ENCODE data around the gene ZDHHC8. TPM values are rescaled to one million over a fixed set of nuclear protein-coding genes. Genes with fewer than 3 reads are reported as not detected.
"Not testable (repeated sequence)": the region's sequence is repeated elsewhere in the genome, so short reads cannot be mapped to it uniquely, and the experiment has no call there.

The ZDHHC8 gene
- total RNA-seq, 2 donors from 2014 or later: 48.3 to 48.9 TPM

- DNase-seq: no peak
Measured at GRCh38 chr22:20149257-20150250, 17.9 kb downstream of the ZDHHC8 start.

GRCh38 chr22:20150381-20151275 lies 19.0 kb downstream of the ZDHHC8 start, which contains the start of gene CCDC188:
Gene CCDC188, minus strand, starts transcription at chr22:20151055. Its CDS starts 69 bp downstream, at chr22:20150986.
- no peak for DNase-seq
- intact Hi-C loops (cut with DNase I): no loop called here
- no peak for ATAC-seq

More at GRCh38 chr22:20149257-20150250, 17.9 kb downstream of the ZDHHC8 start:
- intact Hi-C loops (cut with DNase I): no loop called here
- no peak for ATAC-seq

- DNase-seq (no peak), ATAC-seq (no peak)
- intact Hi-C loops (cut with DNase I): no loop called here
Measured at GRCh38 chr22:20151276-20151588, 19.6 kb downstream of the ZDHHC8 start.

- DNase-seq (no peak), ATAC-seq (no peak)
- intact Hi-C loops (cut with DNase I): no loop called here
Measured at GRCh38 chr22:20152464-20152890, 20.9 kb downstream of the ZDHHC8 start.

- ATAC-seq (no peak), DNase-seq (no peak)
- intact Hi-C loops (cut with DNase I): no loop called here
Measured at GRCh38 chr22:20153945-20154344, 22.3 kb downstream of the ZDHHC8 start.

GRCh38 chr22:20154602-20155187 lies 23.1 kb downstream of the ZDHHC8 start:
- DNase-seq (no peak), ATAC-seq (no peak)
- intact Hi-C loops (cut with DNase I): loop anchor here (5.0 kb wide), 1 partner anchor 113 kb away; the partner anchor contains the start of gene RTN4R (in 2 of the 2)

GRCh38 chr22:20155330-20156041 lies 23.9 kb downstream of the ZDHHC8 start:
- ATAC-seq (peak; percentile 34 to 36), DNase-seq (peak; percentile 66)
- intact Hi-C loops (cut with DNase I): loop anchor here (5.0 kb wide), 1 partner anchor 112 kb away; the partner anchor contains the start of gene RTN4R (in 2 of the 2)

GRCh38 chr22:20156042-20156389 lies 24.4 kb downstream of the ZDHHC8 start:
- DNase-seq: no peak
- no peak for ATAC-seq
- intact Hi-C loops (cut with DNase I): loop anchor here (5.0 kb wide), 1 partner anchor 111 kb away; the partner anchor contains the start of gene RTN4R (in 2 of the 2)

- intact Hi-C loops (cut with DNase I): loop anchor here (1.0 to 5.0 kb wide), 2 partner anchors 110 to 128 kb away; partner anchors contain the start of gene RTN4R (in 2 of the 2)
- ATAC-seq (peak; percentile 75 to 83), DNase-seq (peak; percentile 81)
Measured at GRCh38 chr22:20156611-20157429, 25.2 kb downstream of the ZDHHC8 start.

GRCh38 chr22:20157430-20158183 lies 26.0 kb downstream of the ZDHHC8 start:
- ATAC-seq: no peak
- no peak for DNase-seq
- intact Hi-C loops (cut with DNase I): loop anchor here (1.0 to 5.0 kb wide), 3 partner anchors 110 to 128 kb away; partner anchors contain the start of gene RTN4R (in 2 of the 2)

- intact Hi-C loops (cut with DNase I): loop anchor here (2.0 to 5.0 kb wide), 2 partner anchors 109 to 126 kb away; partner anchors contain the start of gene RTN4R (in 2 of the 2)
- no peak for ATAC-seq
- no peak for DNase-seq
Measured at GRCh38 chr22:20158391-20159036, 26.9 kb downstream of the ZDHHC8 start.

GRCh38 chr22:20159076-20159475 lies 27.5 kb downstream of the ZDHHC8 start:
- intact Hi-C loops (cut with DNase I): loop anchor here (2.0 to 5.0 kb wide), 2 partner anchors 108 to 126 kb away; partner anchors contain the start of gene RTN4R (in 2 of the 2)
- ATAC-seq (peak in 1 of 2 donors; percentile 25), DNase-seq (no peak)

GRCh38 chr22:20159531-20159930 lies 27.9 kb downstream of the ZDHHC8 start:
- not testable (repeated sequence) for DNase-seq, ATAC-seq
- intact Hi-C loops (cut with DNase I): loop anchor here (2.0 to 5.0 kb wide), 2 partner anchors 108 to 125 kb away; partner anchors contain the start of gene RTN4R (in 2 of the 2)

GRCh38 chr22:20160041-20160440 lies 28.4 kb downstream of the ZDHHC8 start:
- no peak for ATAC-seq
- intact Hi-C loops (cut with DNase I): no loop called here
- no peak for DNase-seq

- no peak for DNase-seq
- intact Hi-C loops (cut with DNase I): no loop called here
- no peak for ATAC-seq
Measured at GRCh38 chr22:20164863-20165262, 33.3 kb downstream of the ZDHHC8 start.

- ATAC-seq (no peak), DNase-seq (no peak)
- intact Hi-C loops (cut with DNase I): no loop called here
Measured at GRCh38 chr22:20165421-20165820, 33.8 kb downstream of the ZDHHC8 start.
